Measurements from ENCODE around the gene FAM118B. TPM values are rescaled to one million over a fixed set of nuclear protein-coding genes. Genes with fewer than 3 reads are reported as not detected.

Gene FAM118B
- 14.8 to 17.4 TPM (median 15.3 TPM) in 5 replicates for total RNA-seq (2022; extraction: Qiagen RNA extraction)

GRCh38 chr11:126211236-126212088 lies at the start of gene FAM118B, which contains the start of gene RPUSD4:
FAM118B (plus strand) TSS chr11:126211782; CDS start chr11:126235002, 23,220 bp downstream.
RPUSD4 (minus strand) TSS chr11:126211650; CDS start chr11:126211638, 12 bp downstream.

GRCh38 chr11:126268708-126269579 lies 57.4 kb downstream of the FAM118B start, which contains the start of the genes FOXRED1 and SRPRA:
FOXRED1 (plus strand) TSS chr11:126269154; CDS start chr11:126269207, 53 bp downstream.
SRPRA (minus strand) TSS chr11:126268895; CDS start chr11:126268804, 91 bp downstream.

GRCh38 chr11:126282736-126283591 lies 71.4 kb downstream of the FAM118B start, which contains the start of gene TIRAP:
TIRAP (plus strand) TSS chr11:126283093; CDS start chr11:126290895, 7,802 bp downstream.

GRCh38 chr11:126303623-126304456 lies 92.3 kb downstream of the FAM118B start, which contains the start of gene DCPS:
DCPS (plus strand) TSS chr11:126304060; CDS start chr11:126304081, 21 bp downstream.

Other genes starting within 250 kb of the FAM118B start
- 2.0 to 3.2 TPM (median 2.3 TPM) in 5 replicates for gene CDON, start 148.9 kb upstream of the FAM118B start, total RNA-seq (2022; extraction: Qiagen RNA extraction)
- 17.8 to 18.6 TPM (median 18.3 TPM) in 5 replicates for gene RPUSD4, start 132 bp upstream of the FAM118B start, total RNA-seq (2022; extraction: Qiagen RNA extraction)
- 59.8 to 65.7 TPM (median 61.4 TPM) in 5 replicates for gene SRPRA, start 57.1 kb downstream of the FAM118B start, total RNA-seq (2022; extraction: Qiagen RNA extraction)
- gene FOXRED1, start 57.4 kb downstream of the FAM118B start, total RNA-seq (2022; extraction: Qiagen RNA extraction) = 19.4 to 26.1 TPM (median 24.0 TPM) in 5 replicates
- 5.2 to 7.8 TPM (median 6.6 TPM) in 5 replicates for gene TIRAP, start 71.3 kb downstream of the FAM118B start, total RNA-seq (2022; extraction: Qiagen RNA extraction)
- 16.4 to 19.9 TPM (median 18.9 TPM) in 5 replicates for gene DCPS, start 92.3 kb downstream of the FAM118B start, total RNA-seq (2022; extraction: Qiagen RNA extraction)
- 24.8 to 28.0 TPM (median 25.4 TPM) in 5 replicates for gene ST3GAL4, start 143.9 kb downstream of the FAM118B start, total RNA-seq (2022; extraction: Qiagen RNA extraction)